IMR-90 (cell line): Measurements from ENCODE around the gene CTNS. TPM values are rescaled to one million over a fixed set of nuclear protein-coding genes. Genes with fewer than 3 reads are reported as not detected.

Experiments
- ATAC-seq: fragments of 200-7000 bp; cut with Tn5 transposase; 2 replicates; pipeline ENCODE4 v1.9.1; 2020; ENCODE audit warnings: low read depth, mild to moderate bottlenecking, moderate library complexity
- BruUV-seq: library from RNA; stranded (reverse); fragments of 400-500 nt; replicated peaks from 2 replicates; lab custom pipeline; 2021; lab: Mats Ljungman, UMichigan
- CTCF ChIA-PET: fragments of 300-600 bp; formaldehyde crosslinking; extraction: SDS; loops from one replicate; lab custom pipeline; 2021; ENCODE audit warnings: antibody characterized with exemption; lab: Yijun Ruan, JAX
- POLR2A ChIA-PET: fragments of 300-600 bp; sonication (Branson Sonifier 250); formaldehyde crosslinking; loops from one replicate; lab custom pipeline; 2022; ENCODE audit warnings: antibody characterized with exemption; ENCODE audit not compliant: unreplicated experiment; lab: Charles Lee
- DNase-seq: peaks from one replicate; pipeline ENCODE4 v3.0.0; 2013
- H2AFZ ChIP-seq: replicated peaks from 2 replicates; pipeline ENCODE3; 2013; ENCODE audit warnings: low read length, mild to moderate bottlenecking; ENCODE audit not compliant: poor library complexity
- H2AK5ac ChIP-seq: 2 replicates; pipeline ENCODE4 v1.6.1; 2013; ENCODE audit warnings: low read depth, low read length, inconsistent platforms
- H2AK9ac ChIP-seq: replicated peaks from 2 replicates; pipeline ENCODE3; 2013; ENCODE audit warnings: mild to moderate bottlenecking, low read depth, low read length, moderate library complexity; ENCODE audit not compliant: poor library complexity
- H2BK120ac ChIP-seq: 2 replicates; pipeline ENCODE4 v1.6.1; 2013; ENCODE audit warnings: low read depth, low read length, inconsistent platforms
- H2BK15ac ChIP-seq: 3 replicates; pipeline ENCODE4 v1.6.1; 2013; ENCODE audit warnings: low read depth, low read length, inconsistent platforms
- H2BK20ac ChIP-seq: 2 replicates; pipeline ENCODE4 v1.6.1; 2013; ENCODE audit warnings: low read depth, mild to moderate bottlenecking, inconsistent platforms, low read length, moderate library complexity
- H2BK5ac ChIP-seq: 2 replicates; pipeline ENCODE4 v1.6.1; 2013; ENCODE audit warnings: mild to moderate bottlenecking, low read depth, low read length, inconsistent platforms; ENCODE audit not compliant: poor library complexity, severe bottlenecking
- H3K14ac ChIP-seq: replicated peaks from 2 replicates; pipeline ENCODE4 v1.6.1; 2013; ENCODE audit warnings: low read depth, low read length, inconsistent platforms
- H3K18ac ChIP-seq: 2 replicates; pipeline ENCODE4 v1.6.1; 2013; ENCODE audit warnings: low read depth, low read length, control low read depth
- H3K23ac ChIP-seq: 2 replicates; pipeline ENCODE4 v1.6.1; 2013; ENCODE audit warnings: low read depth, low read length, inconsistent platforms
- H3K27ac ChIP-seq: 2 replicates; pipeline ENCODE4 v1.5.1; 2013; ENCODE audit warnings: mild to moderate bottlenecking, control low read depth, low read length; ENCODE audit not compliant: insufficient read depth
- H3K27me3 ChIP-seq: 2 replicates; pipeline ENCODE4 v1.6.1; 2013; ENCODE audit warnings: low read length; ENCODE audit not compliant: control insufficient read depth, insufficient read depth
- H3K36me3 ChIP-seq: 2 replicates; pipeline ENCODE4 v1.6.1; 2013; ENCODE audit warnings: low read length, mixed read lengths; ENCODE audit not compliant: control insufficient read depth, insufficient read depth
- H3K4ac ChIP-seq: 2 replicates; pipeline ENCODE4 v1.6.1; 2013; ENCODE audit warnings: low read depth, low read length, inconsistent platforms
- H3K4me1 ChIP-seq: 2 replicates; pipeline ENCODE4 v1.6.1; 2013; ENCODE audit warnings: low read length, mixed read lengths; ENCODE audit not compliant: control insufficient read depth, insufficient read depth
- H3K4me2 ChIP-seq: 2 replicates; pipeline ENCODE4 v1.6.1; 2013; ENCODE audit warnings: low read depth, mild to moderate bottlenecking, control low read depth, low read length, moderate library complexity
- H3K4me3 ChIP-seq: 2 replicates; pipeline ENCODE4 v1.5.1; 2013; ENCODE audit warnings: low read depth, mild to moderate bottlenecking, control low read depth, low read length, moderate library complexity; ENCODE audit not compliant: insufficient read depth
- H3K56ac ChIP-seq: 2 replicates; pipeline ENCODE4 v1.6.1; 2013; ENCODE audit warnings: low read length, inconsistent platforms; ENCODE audit not compliant: insufficient read depth; ENCODE audit errors: extremely low read depth
- H3K79me1 ChIP-seq, 2 experiments: 2 replicates each; pipeline ENCODE4 v1.6.1; 2013; ENCODE audit warnings: low read length in 2 of 2, inconsistent platforms in 1 of 2, low read depth in 1 of 2
- H3K9ac ChIP-seq: 2 replicates; pipeline ENCODE4 v1.6.1; 2013; ENCODE audit warnings: low read depth, low read length, control low read depth
- H3K9me1 ChIP-seq: 2 replicates; pipeline ENCODE4 v1.6.1; 2013; ENCODE audit warnings: low read length, inconsistent platforms; ENCODE audit not compliant: insufficient read depth
- H3K9me3 ChIP-seq: 2 replicates; pipeline ENCODE4 v1.6.1; 2013; ENCODE audit warnings: low read length; ENCODE audit not compliant: control insufficient read depth, insufficient read depth
- H4K20me1 ChIP-seq: 2 replicates; pipeline ENCODE4 v1.6.1; 2013; ENCODE audit warnings: low read length, inconsistent platforms; ENCODE audit not compliant: insufficient read depth
- H4K5ac ChIP-seq: 2 replicates; pipeline ENCODE4 v1.6.1; 2013; ENCODE audit warnings: mild to moderate bottlenecking, low read depth, low read length, control low read depth
- H4K8ac ChIP-seq, 2 experiments: 2 replicates each; pipeline ENCODE4 v1.6.1; 2013; ENCODE audit warnings: low read depth in 2 of 2, low read length in 2 of 2, control low read depth in 1 of 2, inconsistent platforms in 1 of 2
- H4K91ac ChIP-seq: 2 replicates; pipeline ENCODE4 v1.6.1; 2013; ENCODE audit warnings: low read depth, low read length, inconsistent platforms; ENCODE audit not compliant: insufficient read depth
- BHLHE40 ChIP-seq: fragments of 150-350 bp; IDR thresholded peaks from 2 replicates; pipeline ENCODE4 v1.6.1; 2016; ENCODE audit warnings: mild to moderate bottlenecking, low read depth, low read length
- CHD1 ChIP-seq: IDR thresholded peaks from 2 replicates; pipeline ENCODE4 v1.6.1; 2012; ENCODE audit warnings: low read depth, low read length, improper control_type of control experiment
- ELK1 ChIP-seq: fragments of 150-350 bp; IDR thresholded peaks from 2 replicates; pipeline ENCODE4 v1.6.1; 2016; ENCODE audit warnings: low read depth, mild to moderate bottlenecking, low read length, moderate library complexity, borderline replicate concordance
- MAFK ChIP-seq: IDR thresholded peaks from 2 replicates; pipeline ENCODE4 v1.6.1; 2012; ENCODE audit warnings: low read depth, low read length, improper control_type of control experiment
- NFE2L2 ChIP-seq: fragments of 150-350 bp; IDR thresholded peaks from 2 replicates; pipeline ENCODE4 v1.6.1; 2016; ENCODE audit warnings: low read depth, mild to moderate bottlenecking, low read length
- RCOR1 ChIP-seq: IDR thresholded peaks from 2 replicates; pipeline ENCODE4 v1.6.1; 2012; ENCODE audit warnings: mild to moderate bottlenecking, low read length, improper control_type of control experiment; ENCODE audit not compliant: insufficient replicate concordance
- SMC3 ChIP-seq: fragments of 150-350 bp; IDR thresholded peaks from 2 replicates; pipeline ENCODE4 v1.6.1; 2016; ENCODE audit warnings: low read depth, mild to moderate bottlenecking, antibody characterized with exemption, low read length, moderate library complexity
- WGBS, 2 experiments: methylation state at CpG; one replicate each; pipeline versions ENCODE4 v1.1.5 to v1.1.7; 2013; ENCODE audit warnings: missing lambda C conversion rate in 2 of 2; ENCODE audit not compliant: insufficient read length in 1 of 2; ENCODE audit errors: extremely low coverage in 2 of 2; 5-methylcytosine and 5-hydroxymethylcytosine counted together
- dilution Hi-C: fragments of 300-500 bp; cut with HindIII; formaldehyde crosslinking; loops from one replicate; pipeline ENCODE4 v1.14.3; 2018; ENCODE audit warnings: low sequenced_read_pairs; ENCODE audit not compliant: unreplicated experiment
- in situ Hi-C: fragments of 300-500 bp; cut with MboI; formaldehyde crosslinking; loops from 3 replicates; pipeline ENCODE4 v1.14.3; 2019; ENCODE audit warnings: low sequenced_read_pairs, inconsistent platforms, mixed read lengths
- intact Hi-C: fragments of 100-400 bp; cut with micrococcal nuclease; formaldehyde crosslinking; loops from 2 replicates; pipeline ENCODE4 v1.10.0; 2022
- polyA plus RNA-seq, 3 experiments: library from polyadenylated mRNA; depleted of rRNA; stranded (reverse); fragments of >200 nt; gene quantifications; 2 replicates each; pipeline ENCODE4 v1.2.3, GENCODE V29; 2012; ENCODE audit warnings: low replicate concordance in 1 of 3
- total RNA-seq: library from RNA; depleted of rRNA; stranded (reverse); fragments of >200 nt; gene quantifications from 2 replicates; pipeline ENCODE4 v1.2.3, GENCODE V29; 2012

CTNS gene
- total and polyA plus RNA-seq, 2 of the 4 experiments (the other 2 are of a cell fraction), result 4.7 to 5.3 TPM

GRCh38 chr17:3590768-3591167, 45.8 kb upstream of the CTNS start:
- ChIA-PET CTCF (no interaction called here), POLR2A (interaction anchor here (0.6 kb wide), 1 partner anchor 10 kb away, joined by 3 read pairs; no protein-coding TSS in a partner anchor)
- Histone ChIP-seq H3K18ac (no peak overlapping the region), H3K9me3 (no peaks in the 10 kb centered on the region), H2BK15ac (no peak overlapping the region), H4K5ac (no peak overlapping the region), H3K4me3 (no peak overlapping the region), H4K20me1 (no peaks in the 10 kb centered on the region), H3K56ac (no peak overlapping the region), H3K27me3 (no peaks in the 10 kb centered on the region), H3K23ac (no peak overlapping the region), H2AFZ (no peak overlapping the region), H4K91ac (no peak overlapping the region), H3K4ac (no peak overlapping the region), H3K79me1 (no peaks in the 10 kb centered on the region), H3K36me3 (peaks cover 6% of the 10 kb centered on the region; the same call in 1 of the 2 replicates), H2BK5ac (no peak overlapping the region), H2BK120ac (no peak overlapping the region), H3K9me1 (no peaks in the 10 kb centered on the region; the same call in 1 of the 2 replicates), H3K4me2 (no peak overlapping the region), H4K8ac (no peak overlapping the region), H3K4me1 (peaks cover 2% of the 10 kb centered on the region; the same call in 1 of the 2 replicates), H2AK5ac (no peak overlapping the region), H2BK20ac (no peak overlapping the region), H3K27ac (no peak overlapping the region), H2AK9ac (no peak overlapping the region), H3K9ac (no peak overlapping the region), H3K14ac (no peak overlapping the region)
- intact Hi-C loops, result no loop called here
- in situ Hi-C loops, result no loop called here
- BruUV-seq, result no TSS peak
- 79% methylated on average over 6 of the region's 15 CpGs; no CpG with 5 or more reads in 1 of the 2 experiments for WGBS, 2 experiments
- dilution Hi-C loops, result no loop called here
- DNase-seq, result no peak
- no peak for ATAC-seq
- no peak for TF ChIP-seq CHD1
- TF ChIP-seq BHLHE40, result no peak
- no peak for TF ChIP-seq ELK1
- TF ChIP-seq NFE2L2, result no peak
- TF ChIP-seq SMC3, result no peak
- TF ChIP-seq MAFK, result no peak
- TF ChIP-seq RCOR1, result no peak
